ENCODE measurements around the gene FTO. TPM values are rescaled to one million over a fixed set of nuclear protein-coding genes. Genes with fewer than 3 reads are reported as not detected.

Gene FTO
- total and polyA plus RNA-seq, 3 donors from 2014 or later = 32.4 to 64.7 (median 50.3) TPM

DNA sequence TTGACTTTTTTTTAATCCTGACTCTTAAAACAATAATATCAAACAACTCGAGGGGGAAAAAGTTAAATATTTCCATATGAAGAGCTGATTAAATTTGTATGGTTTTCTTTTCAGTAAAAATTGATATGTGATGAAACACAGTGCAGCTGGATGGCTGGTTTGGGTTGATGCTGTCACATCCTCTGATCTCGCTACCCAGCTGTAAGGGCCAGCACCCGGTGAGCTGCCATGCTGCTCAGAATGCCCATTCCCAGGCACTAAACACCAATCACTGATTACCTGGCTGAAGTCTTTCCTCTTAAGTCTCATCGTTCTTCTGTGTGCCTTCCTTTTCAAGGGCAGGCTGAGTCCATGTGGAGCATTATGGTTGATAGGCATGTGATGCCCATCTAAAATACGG, 348.3 kb downstream of the FTO start:
- H3K9me3 ChIP-seq = no peaks in the 10 kb centered on the region
- WGBS, 2 donors = 85 to 87% methylated on average over 5 of the region's 5 CpGs
- intact Hi-C loops (cut with DNase I; ENCODE audit: low total_unique reads) = no loop called here
- H3K27me3 ChIP-seq = no peaks in the 10 kb centered on the region
- no peaks in the 10 kb centered on the region for H3K36me3 ChIP-seq (ENCODE audit: low read depth, missing control alignments)
- no peaks in the 10 kb centered on the region for H3K4me1 ChIP-seq
- no peak overlapping the region for H3K27ac ChIP-seq
- no peak for DNase-seq
- no peak overlapping the region for H3K4me3 ChIP-seq
- TF ChIP-seq POLR2A (IDR thresholded peaks at IDR 0.05) (no peak), CTCF (IDR thresholded peaks at IDR 0.05) (no peak)

DNA sequence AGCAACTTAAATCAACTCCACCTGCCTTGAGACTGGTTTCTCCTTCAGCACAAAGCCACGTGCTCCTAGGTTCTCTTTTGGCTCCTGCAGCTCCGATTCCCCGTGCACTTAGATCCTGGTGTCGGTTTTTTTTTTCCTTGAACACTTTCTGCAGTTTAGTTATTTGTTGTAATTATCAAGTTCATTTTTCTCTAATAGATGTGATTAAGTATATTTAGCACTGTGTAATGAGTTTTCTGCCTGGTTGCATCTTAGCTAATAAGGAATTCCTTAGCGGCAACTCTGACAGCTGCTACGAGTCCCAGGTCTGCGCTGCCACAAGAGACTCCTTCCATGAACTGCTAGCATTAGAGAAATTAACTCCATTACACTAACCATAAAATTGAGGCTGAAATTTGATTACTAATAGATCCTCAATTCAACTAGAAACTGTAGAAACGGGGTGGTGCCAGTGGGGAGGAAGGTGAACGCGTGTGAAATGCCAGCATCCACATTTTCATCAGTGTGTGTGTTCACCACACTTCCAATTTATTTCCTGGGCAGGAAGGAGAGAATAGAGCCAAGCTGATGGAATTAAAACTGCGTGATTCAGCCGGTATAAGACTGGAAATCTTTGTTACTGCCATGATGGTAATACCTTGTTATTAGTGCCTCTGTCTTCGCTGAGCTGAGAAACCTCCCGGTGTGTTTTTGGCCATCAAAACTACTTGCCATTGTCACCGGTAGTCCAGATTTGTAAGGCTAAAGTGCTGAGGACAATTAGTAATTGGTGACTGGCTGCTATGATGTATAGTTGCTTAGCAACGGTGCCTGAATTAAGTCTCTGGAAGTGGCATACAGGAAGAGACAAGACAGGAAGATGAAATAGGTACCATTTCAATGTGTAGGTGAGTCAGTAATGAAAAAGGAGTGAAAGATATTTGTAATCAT, 350.2 kb downstream of the FTO start:
- H3K36me3 ChIP-seq (ENCODE audit: low read depth, missing control alignments) = no peaks in the 10 kb centered on the region
- no peak overlapping the region for H3K27ac ChIP-seq
- intact Hi-C loops (cut with DNase I; ENCODE audit: low total_unique reads) = no loop called here
- WGBS, 2 donors = 93 to 95% methylated on average over 16 of the region's 16 CpGs
- DNase-seq = no peak
- TF ChIP-seq CTCF (IDR thresholded peaks at IDR 0.05) = no peak
- TF ChIP-seq POLR2A (IDR thresholded peaks at IDR 0.05) = no peak
- no peaks in the 10 kb centered on the region for H3K4me1 ChIP-seq
- no peaks in the 10 kb centered on the region for H3K27me3 ChIP-seq
- H3K9me3 ChIP-seq = no peaks in the 10 kb centered on the region
- no peak overlapping the region for H3K4me3 ChIP-seq

GRCh38 chr16:54055191-54055590, 351.2 kb downstream of the FTO start:
- TF ChIP-seq POLR2A (IDR thresholded peaks at IDR 0.05) = no peak
- no peak for TF ChIP-seq CTCF (IDR thresholded peaks at IDR 0.05)
- no peaks in the 10 kb centered on the region for H3K4me1 ChIP-seq
- no peaks in the 10 kb centered on the region for H3K36me3 ChIP-seq (ENCODE audit: low read depth, missing control alignments)
- H3K27ac ChIP-seq = no peak overlapping the region
- no peaks in the 10 kb centered on the region for H3K27me3 ChIP-seq
- intact Hi-C loops (cut with DNase I; ENCODE audit: low total_unique reads) = no loop called here
- no peak for DNase-seq
- no peaks in the 10 kb centered on the region for H3K9me3 ChIP-seq
- H3K4me3 ChIP-seq = no peak overlapping the region
- 56 to 70% methylated on average over 4 of the region's 4 CpGs for WGBS, 2 donors

GRCh38 chr16:54055864-54056263, 351.9 kb downstream of the FTO start:
- intact Hi-C loops (cut with DNase I; ENCODE audit: low total_unique reads) = no loop called here
- no peaks in the 10 kb centered on the region for H3K27me3 ChIP-seq
- H3K4me3 ChIP-seq = no peak overlapping the region
- no peaks in the 10 kb centered on the region for H3K36me3 ChIP-seq (ENCODE audit: low read depth, missing control alignments)
- DNase-seq = no peak
- no peak overlapping the region for H3K27ac ChIP-seq
- no peaks in the 10 kb centered on the region for H3K4me1 ChIP-seq
- H3K9me3 ChIP-seq = no peaks in the 10 kb centered on the region
- WGBS, 2 donors = 50 to 67% methylated on average over 3 of the region's 3 CpGs
- TF ChIP-seq POLR2A (IDR thresholded peaks at IDR 0.05) = no peak
- no peak for TF ChIP-seq CTCF (IDR thresholded peaks at IDR 0.05)

DNA sequence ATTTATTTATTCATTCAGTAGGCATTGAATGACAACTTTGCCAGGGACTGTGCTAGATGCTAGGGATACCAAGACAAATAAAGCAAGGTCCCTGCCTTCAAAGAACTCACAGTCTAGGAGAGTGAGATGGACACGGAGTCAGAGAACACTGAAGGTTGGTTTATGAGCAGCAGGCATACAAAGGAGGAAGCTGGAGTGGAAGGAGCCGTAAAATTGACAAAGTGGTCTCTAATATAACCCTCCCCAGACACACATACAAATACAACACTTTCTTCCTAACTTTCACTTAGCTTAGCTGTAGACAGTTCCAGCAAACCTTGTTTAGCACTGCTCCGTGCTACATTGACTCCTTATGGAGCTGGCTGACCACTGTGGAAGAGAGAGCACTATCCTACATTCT, 353.0 kb downstream of the FTO start:
- TF ChIP-seq CTCF (IDR thresholded peaks at IDR 0.05) (no peak), POLR2A (IDR thresholded peaks at IDR 0.05) (no peak)
- no peak for DNase-seq
- Histone ChIP-seq H3K4me3 (no peak overlapping the region), H3K4me1 (no peaks in the 10 kb centered on the region), H3K27me3 (no peaks in the 10 kb centered on the region), H3K9me3 (no peaks in the 10 kb centered on the region), H3K27ac (no peak overlapping the region), H3K36me3 (ENCODE audit: low read depth, missing control alignments) (no peaks in the 10 kb centered on the region)
- 94 to 96% methylated on average over 3 of the region's 3 CpGs for WGBS, 2 donors
- intact Hi-C loops (cut with DNase I; ENCODE audit: low total_unique reads) = no loop called here

Measured in testis (tissue), 3 donors.